ENCODE measurements around the gene KIAA0319L.

DNA sequence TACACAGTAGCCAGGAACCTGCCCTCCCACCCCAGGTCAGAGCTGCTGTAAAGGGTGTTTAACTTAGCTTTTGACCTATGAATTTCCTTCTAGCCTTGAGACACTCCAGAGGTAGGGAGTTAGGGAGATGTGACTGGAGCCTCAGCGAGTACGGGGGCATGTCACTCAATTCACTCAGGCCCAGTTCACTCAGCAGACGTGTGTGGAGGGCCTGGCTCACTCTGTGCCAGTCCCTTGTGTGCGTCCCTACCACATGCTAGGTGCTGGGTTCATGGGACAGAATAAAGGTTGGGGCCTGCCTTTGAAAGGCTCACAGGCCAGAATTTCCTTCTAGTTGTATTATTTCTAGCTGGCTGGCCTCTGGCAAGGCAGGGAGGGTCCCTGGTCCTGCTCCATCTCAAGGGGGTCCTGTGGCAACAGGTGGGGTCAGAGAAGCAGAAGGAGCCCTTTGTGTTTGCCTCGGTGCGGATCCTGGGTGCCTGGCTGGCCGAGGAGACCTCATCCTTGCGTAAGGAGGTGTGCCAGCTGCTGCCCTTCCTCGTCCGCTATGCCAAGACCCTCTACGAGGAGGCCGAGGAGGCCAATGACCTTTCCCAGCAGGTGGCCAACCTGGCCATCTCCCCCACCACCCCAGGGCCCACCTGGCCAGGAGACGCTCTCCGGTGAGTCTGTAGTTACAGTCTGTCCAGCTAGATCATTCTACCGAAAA lies 4.9 kb upstream of the KIAA0319L start:
- no peak for TF ChIP-seq EZH2 (IDR thresholded peaks at IDR 0.05)
- no peak for TF ChIP-seq POLR2AphosphoS5 (IDR thresholded peaks at IDR 0.05; ENCODE audit: borderline replicate concordance, low read depth, low read length)
